Measurements from ENCODE around the gene TIGD4. TPM values are rescaled to one million over a fixed set of nuclear protein-coding genes. Genes with fewer than 3 reads are reported as not detected.

Gene TIGD4
- total and polyA plus RNA-seq, 2 of the 8 experiments (the other 6 are each of a cell fraction or from before 2014, with no cell fraction given), result 0.42 to 2.3 TPM

DNA sequence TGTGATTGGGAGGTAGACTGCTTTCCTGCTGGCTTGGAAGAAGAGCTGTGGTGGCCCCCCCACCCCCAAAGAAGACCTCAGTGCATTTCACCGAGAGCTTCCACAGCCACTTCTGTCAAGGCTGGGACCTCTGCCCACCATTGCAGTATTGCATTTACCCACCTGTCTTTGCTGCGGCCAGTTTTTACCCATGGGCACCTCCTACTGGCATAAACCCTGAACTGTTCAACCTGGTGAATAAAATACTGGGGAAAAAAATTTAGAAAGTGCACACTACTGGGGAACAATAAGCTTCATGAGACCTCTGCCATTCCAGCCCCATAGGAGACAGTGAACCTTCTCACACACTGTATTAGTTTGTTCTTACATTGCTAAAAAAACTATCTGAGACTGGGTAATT lies 40.5 kb upstream of the TIGD4 start (continued):
- TF ChIP-seq CHD7 (IDR thresholded peaks at IDR 0.05; ENCODE audit: insufficient replicate concordance, low read length), result no peak
- TF ChIP-seq CREB1 (IDR thresholded peaks at IDR 0.05), result no peak
- TF ChIP-seq BACH1 (IDR thresholded peaks at IDR 0.05; ENCODE audit: low read length), result no peak
- TF ChIP-seq KDM4A (IDR thresholded peaks at IDR 0.05; ENCODE audit: low read depth, low read length, severe bottlenecking), result no peak
- TF ChIP-seq NANOG (IDR thresholded peaks at IDR 0.05; ENCODE audit: insufficient read depth, low read depth, low read length, poor library complexity, severe bottlenecking), result no peak
- TF ChIP-seq ASH2L (IDR thresholded peaks at IDR 0.05; ENCODE audit: low read length), result no peak
- no peak for TF ChIP-seq JUN (IDR thresholded peaks at IDR 0.05; ENCODE audit: low read depth, low read length)
